Measurements from ENCODE around the gene BIRC6. TPM values are rescaled to one million over a fixed set of nuclear protein-coding genes. Genes with fewer than 3 reads are reported as not detected.

BIRC6 gene
- total RNA-seq, 2 experiments from 2014 or later, result 59.7 to 60.9 TPM

GRCh38 chr2:32489061-32489460, 132.2 kb downstream of the BIRC6 start:
- Mint-ChIP-seq H3K4me3 (no peak overlapping the region), H3K9me3 (no peaks in the 10 kb centered on the region), H3K27me3 (no peaks in the 10 kb centered on the region), H3K4me1 (peaks cover 5% of the 10 kb centered on the region), H3K27ac (no peak overlapping the region), H3K36me3 (peaks cover 11% of the 10 kb centered on the region)
- DNase-seq, result no peak

- DNase-seq, result no peak
- H3K4me3 Mint-ChIP-seq, result no peak overlapping the region
- H3K4me1 Mint-ChIP-seq, result peaks cover 1% of the 10 kb centered on the region
- no peak overlapping the region for H3K27ac Mint-ChIP-seq
- no peaks in the 10 kb centered on the region for H3K27me3 Mint-ChIP-seq
- no peaks in the 10 kb centered on the region for H3K9me3 Mint-ChIP-seq
- peaks cover 7% of the 10 kb centered on the region for H3K36me3 Mint-ChIP-seq
Observed at GRCh38 chr2:32491346-32491745, 134.5 kb downstream of the BIRC6 start.

GRCh38 chr2:32495139-32495538, 138.3 kb downstream of the BIRC6 start:
- Mint-ChIP-seq H3K4me1 (no peaks in the 10 kb centered on the region), H3K27ac (no peak overlapping the region), H3K9me3 (no peaks in the 10 kb centered on the region), H3K4me3 (no peak overlapping the region), H3K27me3 (no peaks in the 10 kb centered on the region), H3K36me3 (peaks cover 16% of the 10 kb centered on the region)
- DNase-seq, result no peak

- Mint-ChIP-seq H3K36me3 (peaks cover 16% of the 10 kb centered on the region), H3K27me3 (no peaks in the 10 kb centered on the region), H3K27ac (no peak overlapping the region), H3K4me3 (no peak overlapping the region), H3K9me3 (no peaks in the 10 kb centered on the region), H3K4me1 (no peaks in the 10 kb centered on the region)
- DNase-seq, result no peak
Observed at GRCh38 chr2:32496662-32497061, 139.8 kb downstream of the BIRC6 start.

- DNase-seq, result no peak
- Mint-ChIP-seq H3K9me3 (no peaks in the 10 kb centered on the region), H3K27me3 (no peaks in the 10 kb centered on the region), H3K36me3 (peaks cover 16% of the 10 kb centered on the region), H3K4me1 (no peaks in the 10 kb centered on the region), H3K27ac (no peak overlapping the region), H3K4me3 (no peak overlapping the region)
Observed at GRCh38 chr2:32498306-32498705, 141.5 kb downstream of the BIRC6 start.

GRCh38 chr2:32502941-32503340, 146.1 kb downstream of the BIRC6 start:
- DNase-seq, result no peak
- Mint-ChIP-seq H3K4me1 (peaks cover 7% of the 10 kb centered on the region), H3K27ac (no peak overlapping the region), H3K4me3 (no peak overlapping the region), H3K9me3 (no peaks in the 10 kb centered on the region), H3K36me3 (peaks cover 6% of the 10 kb centered on the region), H3K27me3 (no peaks in the 10 kb centered on the region)

GRCh38 chr2:32504877-32505478, 148.2 kb downstream of the BIRC6 start:
- peaks cover 4% of the 10 kb centered on the region for H3K36me3 Mint-ChIP-seq
- DNase-seq, result no peak
- no peaks in the 10 kb centered on the region for H3K9me3 Mint-ChIP-seq
- no peaks in the 10 kb centered on the region for H3K27me3 Mint-ChIP-seq
- H3K27ac Mint-ChIP-seq, result no peak overlapping the region
- peaks cover 7% of the 10 kb centered on the region for H3K4me1 Mint-ChIP-seq
- H3K4me3 Mint-ChIP-seq, result no peak overlapping the region

- Mint-ChIP-seq H3K36me3 (peaks cover 4% of the 10 kb centered on the region), H3K27me3 (no peaks in the 10 kb centered on the region), H3K27ac (peak overlapping the region; percentile 13), H3K4me1 (peaks cover 7% of the 10 kb centered on the region), H3K4me3 (no peak overlapping the region), H3K9me3 (no peaks in the 10 kb centered on the region)
- DNase-seq, result no peak
Observed at GRCh38 chr2:32506446-32506845, 149.6 kb downstream of the BIRC6 start.

GRCh38 chr2:32514946-32515345, 158.1 kb downstream of the BIRC6 start:
- DNase-seq, result no peak
- Mint-ChIP-seq H3K27ac (no peak overlapping the region), H3K4me3 (no peak overlapping the region), H3K4me1 (no peaks in the 10 kb centered on the region), H3K9me3 (no peaks in the 10 kb centered on the region), H3K36me3 (peaks cover 7% of the 10 kb centered on the region), H3K27me3 (no peaks in the 10 kb centered on the region)

GRCh38 chr2:32516567-32516966, 159.7 kb downstream of the BIRC6 start:
- H3K4me1 Mint-ChIP-seq, result no peaks in the 10 kb centered on the region
- no peak overlapping the region for H3K27ac Mint-ChIP-seq
- H3K4me3 Mint-ChIP-seq, result no peak overlapping the region
- H3K27me3 Mint-ChIP-seq, result no peaks in the 10 kb centered on the region
- peaks cover 7% of the 10 kb centered on the region for H3K36me3 Mint-ChIP-seq
- H3K9me3 Mint-ChIP-seq, result no peaks in the 10 kb centered on the region
- DNase-seq, result no peak

- H3K27me3 Mint-ChIP-seq, result no peaks in the 10 kb centered on the region
Observed at GRCh38 chr2:32522770-32523169, 165.9 kb downstream of the BIRC6 start.

GRCh38 chr2:32523686-32524085, 166.9 kb downstream of the BIRC6 start:
- no peaks in the 10 kb centered on the region for H3K4me1 Mint-ChIP-seq
- DNase-seq, result no peak
- H3K27ac Mint-ChIP-seq, result no peak overlapping the region
- H3K4me3 Mint-ChIP-seq, result no peak overlapping the region
- H3K36me3 Mint-ChIP-seq, result peaks cover 24% of the 10 kb centered on the region
- H3K9me3 Mint-ChIP-seq, result no peaks in the 10 kb centered on the region
- no peaks in the 10 kb centered on the region for H3K27me3 Mint-ChIP-seq

More at GRCh38 chr2:32522770-32523169, 165.9 kb downstream of the BIRC6 start:
- no peak overlapping the region for H3K4me3 Mint-ChIP-seq
- DNase-seq, result no peak
- peak overlapping the region; percentile 54 for H3K27ac Mint-ChIP-seq
- H3K36me3 Mint-ChIP-seq, result peaks cover 23% of the 10 kb centered on the region
- H3K4me1 Mint-ChIP-seq, result no peaks in the 10 kb centered on the region
- no peaks in the 10 kb centered on the region for H3K9me3 Mint-ChIP-seq

- no peaks in the 10 kb centered on the region for H3K27me3 Mint-ChIP-seq
- no peak for DNase-seq
- H3K9me3 Mint-ChIP-seq, result no peaks in the 10 kb centered on the region
- no peaks in the 10 kb centered on the region for H3K4me1 Mint-ChIP-seq
- no peak overlapping the region for H3K27ac Mint-ChIP-seq
- H3K4me3 Mint-ChIP-seq, result no peak overlapping the region
- peaks cover 63% of the 10 kb centered on the region for H3K36me3 Mint-ChIP-seq
Observed at GRCh38 chr2:32532341-32532740, 175.5 kb downstream of the BIRC6 start.

- H3K4me1 Mint-ChIP-seq, result no peaks in the 10 kb centered on the region
- H3K27me3 Mint-ChIP-seq, result no peaks in the 10 kb centered on the region
- no peak for DNase-seq
- peaks cover 58% of the 10 kb centered on the region for H3K36me3 Mint-ChIP-seq
- H3K4me3 Mint-ChIP-seq, result no peak overlapping the region
- no peak overlapping the region for H3K27ac Mint-ChIP-seq
- no peaks in the 10 kb centered on the region for H3K9me3 Mint-ChIP-seq
Observed at GRCh38 chr2:32532961-32533360, 176.1 kb downstream of the BIRC6 start.

- peaks cover 54% of the 10 kb centered on the region for H3K36me3 Mint-ChIP-seq
- no peaks in the 10 kb centered on the region for H3K27me3 Mint-ChIP-seq
- no peak overlapping the region for H3K4me3 Mint-ChIP-seq
- no peak overlapping the region for H3K27ac Mint-ChIP-seq
- H3K4me1 Mint-ChIP-seq, result no peaks in the 10 kb centered on the region
- no peak for DNase-seq
- H3K9me3 Mint-ChIP-seq, result no peaks in the 10 kb centered on the region
Observed at GRCh38 chr2:32534831-32535230, 178.0 kb downstream of the BIRC6 start.

- no peaks in the 10 kb centered on the region for H3K27me3 Mint-ChIP-seq
- DNase-seq, result no peak
- H3K36me3 Mint-ChIP-seq, result peaks cover 32% of the 10 kb centered on the region
- H3K4me1 Mint-ChIP-seq, result no peaks in the 10 kb centered on the region
- H3K9me3 Mint-ChIP-seq, result no peaks in the 10 kb centered on the region
- no peak overlapping the region for H3K27ac Mint-ChIP-seq
- no peak overlapping the region for H3K4me3 Mint-ChIP-seq
Observed at GRCh38 chr2:32538735-32539134, 181.9 kb downstream of the BIRC6 start.

Measured in activated naive CD8-positive, alpha-beta T cell treated with anti-CD3 and anti-CD28 coated beads for 36 hours (primary cell).